EL (cell line): ENCODE measurements around the gene DCPS.
A peak's percentile ranks its signal among the peaks of the same experiment; 100 is the strongest.
"Not testable (repeated sequence)": the region's sequence is repeated elsewhere in the genome, so short reads cannot be mapped to it uniquely, and the experiment has no call there.

Source experiments
- DNase-seq: peaks from one replicate; pipeline ENCODE4 v3.0.0-alpha.2; 2016

DCPS gene

DNA sequence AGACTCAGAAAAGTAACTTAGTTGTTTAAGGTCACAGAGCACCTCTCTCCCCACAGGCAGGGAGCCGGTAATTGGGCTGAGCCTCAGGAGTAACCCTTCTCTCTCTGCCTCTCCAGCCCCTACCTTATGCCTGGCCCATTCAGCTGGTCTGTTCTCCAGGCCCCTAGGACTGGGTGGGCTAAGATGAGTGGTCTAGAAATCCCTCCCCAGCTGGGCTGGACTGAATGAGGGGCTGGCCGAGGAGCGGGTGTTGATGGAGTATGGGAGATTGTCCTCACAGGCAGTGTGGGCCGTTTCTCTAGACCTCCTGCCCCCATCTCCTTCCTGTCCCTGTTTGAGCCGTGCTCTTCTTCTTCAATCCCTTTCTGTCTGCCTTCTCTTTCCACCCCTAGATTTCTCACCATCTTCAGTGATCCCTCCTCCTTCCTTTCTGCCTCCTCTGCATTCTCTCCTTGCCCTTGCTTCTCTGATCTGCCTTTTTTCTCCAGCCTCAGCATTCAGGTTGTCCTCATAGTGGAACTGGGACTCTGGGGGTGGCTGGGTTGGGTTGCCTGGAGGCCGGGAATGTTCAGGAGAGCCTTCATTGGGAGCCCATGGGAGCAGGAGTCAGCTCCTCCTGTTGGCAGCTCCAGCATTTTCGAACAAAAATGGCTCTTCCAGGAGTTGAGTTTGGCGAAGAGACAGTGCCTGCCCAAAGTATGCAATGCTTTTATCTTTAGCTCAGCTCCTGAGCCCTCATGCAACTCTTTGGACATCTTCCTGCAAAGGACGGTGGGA is 59.2 kb downstream of the DCPS start:
- DNase-seq, result no peak

GRCh38 chr11:126363706-126364248 is 59.9 kb downstream of the DCPS start:
- DNase-seq, result no peak

DNA sequence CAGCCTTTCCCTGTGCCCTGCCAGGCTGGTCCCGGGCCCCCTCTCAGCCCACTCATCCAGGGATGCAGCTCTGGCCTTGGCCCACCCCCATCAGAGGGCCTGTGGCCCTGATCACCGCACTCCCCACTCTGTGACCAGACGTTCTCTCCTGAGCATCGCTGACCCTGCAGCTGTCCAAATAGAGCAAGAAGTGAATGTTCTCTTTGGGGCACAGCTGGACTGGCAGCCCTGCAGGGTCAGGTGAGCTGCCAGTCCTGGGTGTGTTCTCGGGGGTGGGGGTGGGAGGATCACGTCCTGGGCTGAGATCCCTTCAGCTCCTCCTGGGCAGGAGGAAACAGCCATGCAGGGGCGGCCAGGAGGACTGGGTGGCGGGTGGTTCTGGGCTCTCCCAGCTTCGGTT is 60.9 kb downstream of the DCPS start:
- not testable (repeated sequence) for DNase-seq

- DNase-seq, result not testable (repeated sequence)
These were observed 61.6 kb downstream of the DCPS start for GRCh38 chr11:126365508-126365907.

- no peak for DNase-seq
These were observed 62.4 kb downstream of the DCPS start for GRCh38 chr11:126366064-126366822.

- DNase-seq, result not testable (repeated sequence)
These were observed 63.2 kb downstream of the DCPS start for GRCh38 chr11:126366823-126367654.

DNA sequence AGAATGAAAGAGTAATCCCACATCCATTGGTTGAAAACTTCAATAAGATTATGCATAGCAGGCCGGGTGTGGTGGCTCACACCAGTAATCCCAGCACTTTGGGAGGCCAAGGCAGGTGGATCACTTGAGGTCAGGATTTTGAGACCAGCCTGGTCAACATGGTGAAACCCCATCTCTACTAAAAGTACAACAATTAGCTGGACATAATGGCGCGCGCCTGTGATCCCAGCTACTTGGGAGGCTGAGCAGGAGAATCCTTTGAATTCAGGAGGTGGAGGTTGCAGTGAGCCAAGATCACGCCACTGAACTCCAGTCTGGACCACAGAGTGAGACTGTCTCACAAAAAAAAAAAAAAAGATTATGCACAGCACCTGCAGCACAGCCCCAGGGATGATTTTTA is 63.9 kb downstream of the DCPS start:
- not testable (repeated sequence) for DNase-seq

DNA sequence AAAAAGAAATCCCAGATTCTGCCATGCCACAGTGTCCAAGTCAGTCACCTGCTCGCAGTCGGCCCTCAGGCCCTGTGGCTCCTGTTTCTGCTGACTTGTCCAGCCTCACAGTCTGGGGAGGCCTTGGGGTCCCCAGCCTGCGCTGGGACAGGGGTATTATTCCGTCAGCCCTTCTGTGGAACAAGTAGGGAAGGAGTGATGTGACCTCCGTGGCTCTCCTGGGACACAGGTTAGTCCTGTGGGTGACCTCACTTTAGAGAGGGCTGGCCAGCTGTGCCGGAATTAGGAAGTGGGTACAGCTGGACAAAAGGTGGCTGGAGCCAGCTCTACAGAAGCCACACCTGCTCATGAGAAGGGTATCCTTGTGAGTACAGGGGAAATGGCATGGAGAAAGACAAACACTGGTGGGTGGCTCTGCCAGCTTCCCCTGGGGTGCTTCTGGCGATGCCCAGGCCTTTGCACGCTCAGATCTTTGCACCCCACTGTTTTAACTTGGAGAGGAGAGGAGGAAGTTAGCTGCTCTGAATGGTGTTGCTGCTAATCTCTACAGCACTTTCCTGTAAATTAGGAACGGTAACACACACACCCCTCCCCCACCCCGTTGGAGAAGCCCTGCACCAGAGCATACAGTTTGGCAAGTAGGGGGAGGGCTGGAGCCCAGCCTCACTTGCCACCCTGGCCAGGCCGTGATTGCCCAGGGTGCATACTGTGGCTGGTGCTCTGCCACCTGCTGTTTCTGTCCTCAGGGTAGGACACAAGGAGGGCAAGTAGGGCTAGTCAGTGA is 64.7 kb downstream of the DCPS start:
- DNase-seq, result not testable (repeated sequence)

- DNase-seq, result no peak
These were observed 66.2 kb downstream of the DCPS start for GRCh38 chr11:126370016-126370415.

DNA sequence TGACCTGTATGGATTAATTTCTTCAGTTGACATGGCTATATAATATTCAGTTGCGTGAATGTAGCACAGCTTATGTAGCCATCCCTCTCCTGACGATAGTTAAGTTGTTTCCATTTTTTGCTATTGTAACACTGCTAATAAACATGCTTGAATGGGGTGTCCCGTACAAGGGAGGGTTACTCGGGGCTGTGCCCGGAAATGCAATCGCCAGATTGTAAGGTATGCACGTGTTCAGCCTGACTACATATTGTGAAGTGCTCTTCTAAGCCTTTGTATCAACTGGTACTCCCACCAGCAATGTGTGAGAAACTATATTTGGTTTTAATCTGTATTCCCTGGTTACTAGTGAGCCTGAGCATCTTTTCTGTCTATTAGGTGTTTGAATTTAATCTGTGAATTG is 67.7 kb downstream of the DCPS start:
- DNase-seq, result no peak

GRCh38 chr11:126373389-126374066 is 69.7 kb downstream of the DCPS start:
- peak; percentile 25 for DNase-seq

- DNase-seq, result not testable (repeated sequence)
These were observed 70.9 kb downstream of the DCPS start for GRCh38 chr11:126374562-126375300.

DNA sequence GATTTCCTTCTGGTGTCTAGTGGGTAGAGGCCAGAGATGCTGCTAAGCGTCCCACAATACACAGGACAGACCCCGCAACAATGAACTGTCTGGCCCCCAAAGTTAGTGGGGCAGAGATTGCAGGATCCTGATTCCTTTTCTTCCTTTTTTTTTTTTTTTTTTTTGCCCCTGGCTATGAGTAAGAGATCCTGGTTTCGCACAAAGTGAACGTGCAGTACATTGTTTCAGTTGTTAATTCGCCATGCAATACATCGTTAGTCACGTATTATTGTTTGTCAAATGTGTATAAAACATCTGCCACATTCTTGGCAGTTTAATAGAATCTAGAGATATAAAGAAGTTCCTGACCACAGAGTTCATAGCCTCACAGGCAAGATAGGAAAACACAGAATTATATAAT is 71.9 kb downstream of the DCPS start:
- DNase-seq, result no peak

GRCh38 chr11:126378763-126379162 is 74.9 kb downstream of the DCPS start:
- no peak for DNase-seq

DNA sequence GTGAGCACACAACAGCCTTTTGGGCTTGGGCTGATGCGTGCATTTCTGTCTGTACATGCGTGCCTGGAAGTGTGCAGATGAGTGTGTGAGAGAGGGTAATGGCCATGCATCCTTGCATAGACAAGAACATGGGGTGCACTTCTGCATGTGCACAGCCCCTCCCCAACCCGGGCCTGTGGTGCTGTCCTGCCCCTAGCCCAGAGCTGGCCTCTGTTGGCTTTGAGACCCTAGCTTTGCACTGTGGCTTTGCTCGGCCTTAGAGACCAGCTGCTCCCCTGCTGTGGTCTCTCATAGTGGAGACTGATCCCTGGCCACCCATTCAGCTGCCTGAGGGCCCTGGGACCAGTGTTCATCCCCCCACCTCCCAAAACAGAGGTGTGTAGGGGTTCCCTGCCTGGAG is 77.0 kb downstream of the DCPS start:
- DNase-seq, result no peak

DNA sequence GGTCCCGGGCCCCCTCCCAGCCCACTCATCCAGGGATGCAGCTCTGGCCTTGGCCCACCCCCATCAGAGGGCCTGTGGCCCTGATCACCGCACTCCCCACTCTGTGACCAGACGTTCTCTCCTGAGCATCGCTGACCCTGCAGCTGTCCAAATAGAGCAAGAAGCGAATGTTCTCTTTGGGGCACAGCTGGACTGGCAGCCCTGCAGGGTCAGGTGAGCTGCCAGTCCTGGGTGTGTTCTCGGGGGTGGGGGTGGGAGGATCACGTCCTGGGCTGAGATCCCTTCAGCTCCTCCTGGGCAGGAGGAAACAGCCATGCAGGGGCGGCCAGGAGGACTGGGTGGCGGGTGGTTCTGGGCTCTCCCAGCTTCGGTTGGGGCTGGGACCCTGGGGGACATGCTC is 78.1 kb downstream of the DCPS start:
- not testable (repeated sequence) for DNase-seq

DNA sequence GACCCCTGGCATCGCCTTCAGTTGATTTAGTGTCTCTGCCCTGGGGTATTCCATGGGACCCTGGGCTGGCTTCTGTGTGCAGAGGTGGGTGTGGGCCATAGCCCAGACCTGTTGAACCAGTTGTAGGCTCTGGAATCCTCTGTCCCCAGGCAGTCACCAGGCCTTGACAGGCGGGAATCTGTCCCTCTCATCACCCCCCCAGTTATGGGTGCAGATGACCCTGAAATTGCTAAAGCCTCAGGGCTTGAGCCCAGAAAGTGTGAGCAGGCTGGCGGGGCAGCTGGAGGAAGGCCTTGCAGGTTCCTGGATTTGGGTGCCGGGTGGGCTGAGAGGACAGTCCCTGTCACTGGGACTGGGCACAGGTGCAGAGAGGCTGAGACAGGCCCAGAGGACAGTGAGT is 78.8 kb downstream of the DCPS start:
- DNase-seq, result not testable (repeated sequence)

GRCh38 chr11:126383339-126384335 is 79.8 kb downstream of the DCPS start:
- DNase-seq, result no peak

DNA sequence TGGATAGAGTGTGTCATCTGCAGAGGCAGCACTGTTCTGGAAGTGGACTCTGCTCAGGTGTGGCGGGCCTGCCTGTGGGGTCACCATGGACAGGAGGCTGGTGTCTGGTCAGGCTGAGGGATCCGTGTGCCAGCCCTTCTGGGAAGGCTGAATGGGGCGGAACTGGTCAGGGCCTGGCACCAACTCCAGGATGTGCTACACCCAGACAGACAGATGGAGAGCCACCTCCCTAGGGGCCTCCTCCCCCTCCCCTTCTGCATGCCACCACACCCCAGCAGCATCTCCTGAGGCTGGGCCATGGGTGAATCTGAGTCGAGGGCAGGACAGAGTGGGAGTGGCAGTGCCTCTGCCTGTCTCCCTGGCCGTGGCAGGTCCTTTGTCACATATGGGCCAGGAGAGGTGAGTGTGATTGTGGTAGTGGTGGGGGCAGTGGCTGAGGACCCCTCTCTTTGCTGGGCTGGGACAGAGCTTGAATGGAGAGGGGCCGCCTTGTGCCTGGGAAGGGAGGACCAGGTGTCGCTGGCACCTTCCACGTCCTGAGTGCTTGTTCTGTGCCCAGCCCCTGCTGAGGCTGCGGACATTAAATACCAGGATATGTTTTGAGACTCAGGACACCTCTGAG is 80.7 kb downstream of the DCPS start:
- no peak for DNase-seq
